HFFc6 (cell line): ENCODE results near the gene OCEL1. TPM values are rescaled to one million over a fixed set of nuclear protein-coding genes. Genes with fewer than 3 reads are reported as not detected.

Experiments
- DNase-seq: peaks from one replicate; pipeline ENCODE4 v3.0.0-alpha.2; 2018
- H3K27ac Mint-ChIP-seq: 2 replicates; pipeline ENCODE4 v1.8.0; 2020; ENCODE audit warnings: mild to moderate bottlenecking, mixed read lengths
- H3K27me3 Mint-ChIP-seq: 2 replicates; pipeline ENCODE4 v1.8.0; 2021; ENCODE audit warnings: mild to moderate bottlenecking, moderate library complexity, mixed read lengths; ENCODE audit not compliant: insufficient read depth
- H3K36me3 Mint-ChIP-seq: 2 replicates; pipeline ENCODE4 v1.8.0; 2021; ENCODE audit warnings: low read depth, mixed read lengths
- H3K4me1 Mint-ChIP-seq: 2 replicates; pipeline ENCODE4 v1.8.0; 2020; ENCODE audit warnings: low read depth, mixed read lengths
- H3K4me3 Mint-ChIP-seq: 2 replicates; pipeline ENCODE4 v1.8.0; 2020; ENCODE audit warnings: mild to moderate bottlenecking, moderate library complexity, mixed read lengths
- H3K9me3 Mint-ChIP-seq: 2 replicates; pipeline ENCODE4 v1.8.0; 2020; ENCODE audit warnings: mild to moderate bottlenecking, mixed read lengths
- total RNA-seq, 6 experiments: library from RNA; stranded (reverse); fragmentation: NEBNext Ultra II Directional; extraction: Animal tissue kit (Norgen Biotek cat#: 25700); gene quantifications; 2 replicates in 1 of 6; 3 replicates in 5 of 6; pipeline ENCODE4 v1.2.3, GENCODE V29; 2021
- TF ChIP-seq, protein P1 (sequence below): fragments of 200-600 bp; sonication (generic); IDR thresholded peaks from 2 replicates; pipeline ENCODE4 v1.5.0; 2021; ENCODE audit warnings: antibody characterized with exemption, mild to moderate bottlenecking

Gene OCEL1
- total RNA-seq, 6 experiments from 2014 or later: 13.0 to 20.3 (median 17.4) TPM

DNA sequence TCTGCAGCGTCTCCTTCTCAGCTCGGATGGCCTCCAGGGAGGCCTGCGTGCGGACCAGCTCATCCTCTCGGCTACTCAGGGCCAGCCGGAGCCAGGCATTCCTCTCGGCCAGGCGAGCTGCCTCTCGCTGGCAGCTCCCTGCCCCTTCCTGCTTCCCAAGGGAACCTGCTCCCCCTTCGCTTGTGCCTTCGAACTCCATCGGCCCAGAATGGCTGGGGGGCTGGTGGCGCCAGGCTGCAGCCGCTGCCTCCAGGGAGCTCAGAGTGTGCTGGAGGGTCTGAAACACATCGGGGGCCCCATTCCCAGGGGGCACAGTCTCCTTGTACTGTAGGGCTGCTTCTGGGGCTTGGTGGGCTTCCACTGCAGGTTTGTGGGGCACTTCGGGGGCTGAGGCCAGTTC is 36.5 kb downstream of the OCEL1 start:
- Mint-ChIP-seq H3K9me3 (peaks cover 9% of the 10 kb centered on the region; the same call in 1 of the 2 replicates), H3K27ac (no peak overlapping the region), H3K27me3 (peaks cover 10% of the 10 kb centered on the region), H3K4me3 (no peak overlapping the region), H3K4me1 (peaks cover 12% of the 10 kb centered on the region), H3K36me3 (peaks cover 11% of the 10 kb centered on the region)
- TF ChIP-seq, protein P1, sequence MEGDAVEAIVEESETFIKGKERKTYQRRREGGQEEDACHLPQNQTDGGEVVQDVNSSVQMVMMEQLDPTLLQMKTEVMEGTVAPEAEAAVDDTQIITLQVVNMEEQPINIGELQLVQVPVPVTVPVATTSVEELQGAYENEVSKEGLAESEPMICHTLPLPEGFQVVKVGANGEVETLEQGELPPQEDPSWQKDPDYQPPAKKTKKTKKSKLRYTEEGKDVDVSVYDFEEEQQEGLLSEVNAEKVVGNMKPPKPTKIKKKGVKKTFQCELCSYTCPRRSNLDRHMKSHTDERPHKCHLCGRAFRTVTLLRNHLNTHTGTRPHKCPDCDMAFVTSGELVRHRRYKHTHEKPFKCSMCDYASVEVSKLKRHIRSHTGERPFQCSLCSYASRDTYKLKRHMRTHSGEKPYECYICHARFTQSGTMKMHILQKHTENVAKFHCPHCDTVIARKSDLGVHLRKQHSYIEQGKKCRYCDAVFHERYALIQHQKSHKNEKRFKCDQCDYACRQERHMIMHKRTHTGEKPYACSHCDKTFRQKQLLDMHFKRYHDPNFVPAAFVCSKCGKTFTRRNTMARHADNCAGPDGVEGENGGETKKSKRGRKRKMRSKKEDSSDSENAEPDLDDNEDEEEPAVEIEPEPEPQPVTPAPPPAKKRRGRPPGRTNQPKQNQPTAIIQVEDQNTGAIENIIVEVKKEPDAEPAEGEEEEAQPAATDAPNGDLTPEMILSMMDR: no peak
- no peak for DNase-seq

DNA sequence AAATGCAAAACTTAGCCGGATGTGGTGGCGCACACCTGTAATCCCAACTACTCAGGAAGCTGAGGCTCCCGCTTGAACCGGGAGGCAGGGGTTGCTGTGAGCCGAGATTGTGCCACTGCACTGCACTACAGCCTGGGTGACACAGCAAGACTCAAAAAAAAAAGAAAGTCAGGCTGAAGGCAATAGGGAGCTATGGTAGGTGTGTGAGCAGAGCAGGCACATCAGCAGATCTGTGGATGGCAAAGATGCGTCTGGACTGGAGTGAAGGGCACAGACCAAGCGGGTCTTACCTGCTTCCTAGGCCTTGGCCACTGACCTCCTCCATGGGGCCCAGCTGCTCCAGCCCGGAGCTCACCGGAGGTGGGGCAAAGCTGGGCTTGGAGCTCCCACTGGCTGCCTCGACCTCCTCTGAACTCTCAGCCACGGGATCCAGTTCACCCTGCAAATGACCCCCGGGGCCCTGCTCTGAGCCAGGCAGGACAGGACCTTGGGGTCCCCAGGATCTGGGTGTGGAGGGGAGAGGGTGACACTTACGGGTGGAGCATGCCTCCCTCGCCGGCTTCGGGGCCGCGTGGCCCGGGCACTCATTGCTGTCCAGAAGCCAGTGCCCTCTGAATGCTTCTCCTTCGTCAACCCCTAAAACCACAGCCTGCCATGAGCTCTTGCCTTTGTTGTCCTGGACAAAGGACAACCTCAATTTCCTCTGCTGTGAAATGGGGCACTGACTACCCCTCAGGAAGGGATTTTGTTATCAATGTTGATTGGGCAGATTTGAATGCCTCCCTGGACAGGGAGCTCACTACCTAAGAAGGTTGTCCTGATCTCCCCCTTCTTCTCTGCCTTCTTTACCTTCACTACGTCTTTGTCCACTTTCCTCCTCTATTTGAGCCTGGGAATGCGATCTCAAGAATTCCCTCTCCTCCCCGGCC is 38.0 kb downstream of the OCEL1 start:
- Mint-ChIP-seq H3K4me1 (peaks cover 21% of the 10 kb centered on the region), H3K27me3 (peaks cover 10% of the 10 kb centered on the region), H3K4me3 (no peak overlapping the region), H3K27ac (no peak overlapping the region), H3K9me3 (peaks cover 9% of the 10 kb centered on the region; the same call in 1 of the 2 replicates), H3K36me3 (peaks cover 11% of the 10 kb centered on the region)
- DNase-seq: no peak
- TF ChIP-seq, protein P1: no peak

DNA sequence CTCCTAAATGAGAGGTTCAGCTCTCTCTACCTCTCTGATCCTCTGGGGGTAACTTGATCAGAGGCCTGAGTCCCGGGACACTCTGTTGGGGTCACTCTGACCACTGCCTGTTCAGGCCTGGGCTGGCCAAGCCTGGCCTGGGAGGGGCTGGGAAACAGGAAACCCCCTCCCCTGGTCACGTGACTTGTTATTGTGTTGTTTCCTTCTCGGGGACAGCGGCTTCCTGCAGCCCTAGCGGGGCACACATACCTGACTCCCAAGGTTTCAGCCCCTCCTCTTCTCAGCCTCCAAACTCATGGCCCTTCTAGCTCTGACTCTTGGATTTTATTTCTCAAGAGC is 38.6 kb downstream of the OCEL1 start, which contains the start of gene USHBP1:
USHBP1 (minus strand) TSS at position 105 of the 339 bp plus-strand sequence. CDS start 446 bp downstream, outside the sequence.
- TF ChIP-seq, protein P1: no peak
- DNase-seq: no peak
- Mint-ChIP-seq H3K9me3 (peaks cover 9% of the 10 kb centered on the region; the same call in 1 of the 2 replicates), H3K4me1 (peaks cover 21% of the 10 kb centered on the region), H3K27ac (no peak within 1 kb of the TSS), H3K4me3 (no peak within 1 kb of the TSS), H3K27me3 (peaks cover 8% of the 10 kb centered on the region), H3K36me3 (peaks cover 8% of the 10 kb centered on the region)

DNA sequence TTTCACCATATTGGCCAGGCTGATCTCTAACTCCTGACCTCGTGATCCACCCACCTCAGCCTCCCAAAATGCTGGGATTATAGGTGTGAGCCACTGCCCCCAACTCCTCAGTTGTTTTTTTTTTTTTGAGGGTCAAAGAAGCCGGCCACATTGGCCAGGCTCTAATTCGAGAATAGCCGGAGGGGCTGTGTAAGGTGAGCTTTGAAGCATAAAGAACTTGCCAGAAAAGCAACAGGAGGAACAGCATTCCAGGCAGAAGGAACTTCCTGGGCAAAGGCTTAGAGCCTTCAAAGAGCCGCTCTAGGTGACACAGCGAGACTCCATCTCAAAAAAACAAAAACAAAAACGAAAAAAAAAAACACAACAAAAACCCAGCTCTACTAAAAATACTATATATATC is 40.0 kb downstream of the OCEL1 start:
- TF ChIP-seq, protein P1: no peak
- no peak for DNase-seq
- Mint-ChIP-seq H3K4me3 (no peak overlapping the region), H3K27me3 (peaks cover 5% of the 10 kb centered on the region), H3K27ac (no peak overlapping the region), H3K4me1 (peaks cover 16% of the 10 kb centered on the region), H3K36me3 (peaks cover 12% of the 10 kb centered on the region), H3K9me3 (peaks cover 4% of the 10 kb centered on the region; the same call in 1 of the 2 replicates)

DNA sequence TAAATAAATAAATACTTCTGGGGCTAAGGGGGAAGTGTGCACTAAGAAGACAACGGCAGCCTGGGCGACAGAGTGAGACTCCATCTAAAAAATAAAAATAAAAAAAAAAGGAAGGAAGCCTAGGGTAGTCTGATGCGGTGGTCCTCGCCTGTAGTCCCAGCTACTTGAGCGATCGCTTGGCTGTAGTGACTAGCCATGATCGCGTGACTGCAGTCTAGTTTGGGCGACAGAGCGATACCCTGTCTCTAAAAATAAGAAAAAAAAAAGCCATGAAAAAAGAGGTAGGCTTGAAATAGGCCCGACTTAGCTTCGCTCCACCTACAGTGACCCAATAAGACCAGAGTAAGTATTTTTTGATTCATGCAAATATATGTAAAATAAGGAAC is 40.6 kb downstream of the OCEL1 start:
- no peak for DNase-seq
- Mint-ChIP-seq H3K27ac (peak overlapping the region; percentile 91; the same call in 1 of the 2 replicates), H3K4me3 (peak overlapping the region; percentile 96; the same call in 1 of the 2 replicates), H3K36me3 (peaks cover 12% of the 10 kb centered on the region), H3K4me1 (peaks cover 15% of the 10 kb centered on the region), H3K9me3 (peaks cover 4% of the 10 kb centered on the region; the same call in 1 of the 2 replicates), H3K27me3 (peaks cover 4% of the 10 kb centered on the region)
- TF ChIP-seq, protein P1: no peak
